Renal pelvis (tissue), 4 donors: ENCODE data around the gene HSPA1L. TPM values are rescaled to one million over a fixed set of nuclear protein-coding genes. Genes with fewer than 3 reads are reported as not detected.
A peak's percentile ranks its signal among the peaks of the same experiment; 100 is the strongest.

Experiments
- DNase-seq: peaks from one replicate; pipeline ENCODE4 v3.0.0-alpha.2; 2013
- polyA plus RNA-seq, 3 donors: library from polyadenylated mRNA; unstranded; fragments of 120-200 nt; gene quantifications; one replicate each; pipeline ENCODE4 v1.2.1, GENCODE V29; 2013; ENCODE audit not compliant: insufficient read length in 3 of 3

The HSPA1L gene
- polyA plus RNA-seq, 3 donors, result 3.7 to 4.6 (median 3.8) TPM

- no peak for DNase-seq
Measured at GRCh38 chr6:31767096-31767645, 47.9 kb downstream of the HSPA1L start.

- peak; percentile 31 for DNase-seq
Measured at GRCh38 chr6:31765910-31766794, 48.9 kb downstream of the HSPA1L start.

GRCh38 chr6:31765559-31765909 lies 49.5 kb downstream of the HSPA1L start:
- no peak for DNase-seq

- no peak for DNase-seq
Measured at GRCh38 chr6:31764198-31764597, 50.9 kb downstream of the HSPA1L start.

GRCh38 chr6:31763619-31763940 lies 51.5 kb downstream of the HSPA1L start:
- peak; percentile 54 for DNase-seq

- DNase-seq, result no peak
Measured at GRCh38 chr6:31762878-31763618, 52.0 kb downstream of the HSPA1L start.

- DNase-seq, result no peak
Measured at GRCh38 chr6:31762356-31762755, 52.7 kb downstream of the HSPA1L start, which contains the start of gene SAPCD1. SAPCD1 (plus strand) TSS chr6:31762656; CDS start chr6:31763055, 399 bp downstream.

- DNase-seq, result no peak
Measured at GRCh38 chr6:31761343-31761742, 53.7 kb downstream of the HSPA1L start.

GRCh38 chr6:31760790-31761189 lies 54.3 kb downstream of the HSPA1L start:
- no peak for DNase-seq

Other genes with a start within 250 kb of the HSPA1L start
- under 1 TPM; 0.27 to 0.42 (median 0.30) TPM for gene LTA, start 243.0 kb downstream of the HSPA1L start, polyA plus RNA-seq
- under 1 TPM in 1 of 3 donors, not detected in 2; 0.19 TPM for gene TNF, start 239.7 kb downstream of the HSPA1L start, polyA plus RNA-seq
- 1 to 10 TPM; 1.8 to 2.7 (median 2.0) TPM for gene LTB, start 232.9 kb downstream of the HSPA1L start, polyA plus RNA-seq
- 1 to 10 TPM; 5.0 to 6.7 (median 5.1) TPM for gene LST1, start 229.0 kb downstream of the HSPA1L start, polyA plus RNA-seq
- under 1 TPM in 1 of 3 donors, not detected in 2; 0.43 TPM for gene NCR3, start 222.3 kb downstream of the HSPA1L start, polyA plus RNA-seq
- 10 to 100 TPM; 66.1 to 77.7 (median 74.7) TPM for gene AIF1, start 200.0 kb downstream of the HSPA1L start, polyA plus RNA-seq
- 100 to 1,000 TPM; 209 to 221 (median 210) TPM for gene PRRC2A, start 194.6 kb downstream of the HSPA1L start, polyA plus RNA-seq
- gene BAG6, start 162.6 kb downstream of the HSPA1L start, polyA plus RNA-seq, result 100 to 1,000 TPM; 245 to 281 (median 259) TPM
- gene APOM, start 159.4 kb downstream of the HSPA1L start, polyA plus RNA-seq, result 100 to 1,000 TPM; 109 to 116 (median 110) TPM
- 10 to 100 TPM; 19.6 to 24.4 (median 20.5) TPM for gene C6orf47, start 154.5 kb downstream of the HSPA1L start, polyA plus RNA-seq
- 10 to 100 TPM; 26.2 to 33.9 (median 33.8) TPM for gene GPANK1, start 150.3 kb downstream of the HSPA1L start, polyA plus RNA-seq
- gene CSNK2B, start 149.2 kb downstream of the HSPA1L start, polyA plus RNA-seq, result 100 to 1,000 TPM; 227 to 252 (median 236) TPM
- 10 to 100 TPM; 19.0 to 38.1 (median 35.1) TPM for gene LY6G5B, start 145.3 kb downstream of the HSPA1L start, polyA plus RNA-seq
- gene LY6G5C, start 134.2 kb downstream of the HSPA1L start, polyA plus RNA-seq, result 1 to 10 TPM; 2.6 to 4.3 (median 3.6) TPM
- gene ABHD16A, start 112.0 kb downstream of the HSPA1L start, polyA plus RNA-seq, result 10 to 100 TPM; 63.2 to 68.7 (median 63.5) TPM
- gene LY6G6F, start 108.4 kb downstream of the HSPA1L start, polyA plus RNA-seq, result 1 to 10 TPM in 2 of 3 donors, under 1 TPM in 1; 0.43 to 1.0 (median 1.0) TPM
- gene LY6G6D, start 99.9 kb downstream of the HSPA1L start, polyA plus RNA-seq, result not detected
- gene LY6G6C, start 93.5 kb downstream of the HSPA1L start, polyA plus RNA-seq, result under 1 TPM; 0.28 to 0.89 (median 0.69) TPM
- 1 to 10 TPM; 1.5 to 1.9 (median 1.7) TPM for gene MPIG6B, start 91.9 kb downstream of the HSPA1L start, polyA plus RNA-seq
- 100 to 1,000 TPM; 189 to 234 (median 211) TPM for gene DDAH2, start 86.0 kb downstream of the HSPA1L start, polyA plus RNA-seq
- gene CLIC1, start 78.8 kb downstream of the HSPA1L start, polyA plus RNA-seq, result 100 to 1,000 TPM; 280 to 320 (median 296) TPM
- 10 to 100 TPM; 18.1 to 54.6 (median 52.1) TPM for gene MSH5, start 75.3 kb downstream of the HSPA1L start, polyA plus RNA-seq
- 10 to 100 TPM in 2 of 3 donors, 1 to 10 TPM in 1; 5.6 to 13.8 (median 10.7) TPM for gene SAPCD1, start 52.6 kb downstream of the HSPA1L start, polyA plus RNA-seq
- gene VWA7, start 38.0 kb downstream of the HSPA1L start, polyA plus RNA-seq, result 10 to 100 TPM in 2 of 3 donors, 1 to 10 TPM in 1; 8.8 to 14.0 (median 13.1) TPM
- 10 to 100 TPM; 60.0 to 71.2 (median 65.2) TPM for gene VARS1, start 19.5 kb downstream of the HSPA1L start, polyA plus RNA-seq
- 10 to 100 TPM; 79.4 to 84.0 (median 81.1) TPM for gene LSM2, start 8.3 kb downstream of the HSPA1L start, polyA plus RNA-seq
- gene HSPA1A, start 260 bp upstream of the HSPA1L start, polyA plus RNA-seq, result 100 to 1,000 TPM; 104 to 122 (median 112) TPM
- 100 to 1,000 TPM; 125 to 178 (median 158) TPM for gene HSPA1B, start 12.5 kb upstream of the HSPA1L start, polyA plus RNA-seq
- gene NEU1, start 47.5 kb upstream of the HSPA1L start, polyA plus RNA-seq, result 10 to 100 TPM; 78.1 to 85.5 (median 82.5) TPM
- 10 to 100 TPM; 35.1 to 68.8 (median 66.9) TPM for gene SLC44A4, start 63.7 kb upstream of the HSPA1L start, polyA plus RNA-seq
- gene EHMT2, start 82.4 kb upstream of the HSPA1L start, polyA plus RNA-seq, result 100 to 1,000 TPM in 1 of 3 donors, 10 to 100 TPM in 2; 92.0 to 100 (median 98.1) TPM
- 10 to 100 TPM; 27.7 to 35.2 (median 29.6) TPM for gene ZBTB12, start 86.8 kb upstream of the HSPA1L start, polyA plus RNA-seq
- gene C2, start 112.4 kb upstream of the HSPA1L start, polyA plus RNA-seq, result 1 to 10 TPM; 3.3 to 4.8 (median 4.5) TPM
- gene CFB, start 130.8 kb upstream of the HSPA1L start, polyA plus RNA-seq, result 1 to 10 TPM; 4.3 to 8.4 (median 6.5) TPM
- gene NELFE, start 143.7 kb upstream of the HSPA1L start, polyA plus RNA-seq, result 100 to 1,000 TPM in 1 of 3 donors, 10 to 100 TPM in 2; 95.7 to 107 (median 95.8) TPM
- gene SKIC2, start 143.9 kb upstream of the HSPA1L start, polyA plus RNA-seq, result 10 to 100 TPM; 49.2 to 54.8 (median 50.5) TPM
- 10 to 100 TPM; 33.8 to 37.2 (median 35.1) TPM for gene DXO, start 156.9 kb upstream of the HSPA1L start, polyA plus RNA-seq
- gene C4A, start 166.8 kb upstream of the HSPA1L start, polyA plus RNA-seq, result 10 to 100 TPM; 13.7 to 26.8 (median 16.1) TPM
- gene C4B, start 199.5 kb upstream of the HSPA1L start, polyA plus RNA-seq, result 10 to 100 TPM; 21.3 to 27.5 (median 22.2) TPM
- gene CYP21A2, start 223.1 kb upstream of the HSPA1L start, polyA plus RNA-seq, result 1 to 10 TPM in 2 of 3 donors, under 1 TPM in 1; 0.43 to 2.4 (median 1.8) TPM